AG04449 (cell line): ENCODE data around the gene CMIP.

Experiments
- CTCF ChIA-PET: fragments of 350-600 bp; formaldehyde crosslinking; extraction: SDS; loops from one replicate; lab custom pipeline; 2021; ENCODE audit warnings: antibody characterized with exemption; lab: Yijun Ruan, JAX
- POLR2A ChIA-PET: fragments of 400-600, 350-600 bp; formaldehyde crosslinking; extraction: SDS; loops from one replicate; lab custom pipeline; 2020; ENCODE audit warnings: antibody characterized with exemption, inconsistent platforms; lab: Yijun Ruan, JAX
- DNase-seq: peaks from one replicate; pipeline ENCODE4 v3.0.0-alpha.2; 2010; ENCODE audit warnings: low read depth, low spot score
- H3K4me3 ChIP-seq: 2 replicates; pipeline ENCODE4 v1.5.1; 2011; ENCODE audit warnings: low read depth, mild to moderate bottlenecking, control low read depth, low read length
- TF ChIP-seq, protein P1 (sequence below): IDR thresholded peaks from one replicate; pipeline ENCODE4 v1.5.1; 2011; ENCODE audit warnings: mild to moderate bottlenecking, moderate library complexity, low read length, control low read depth, inconsistent platforms; ENCODE audit not compliant: insufficient read depth; ENCODE audit errors: missing control alignments

The CMIP gene

DNA sequence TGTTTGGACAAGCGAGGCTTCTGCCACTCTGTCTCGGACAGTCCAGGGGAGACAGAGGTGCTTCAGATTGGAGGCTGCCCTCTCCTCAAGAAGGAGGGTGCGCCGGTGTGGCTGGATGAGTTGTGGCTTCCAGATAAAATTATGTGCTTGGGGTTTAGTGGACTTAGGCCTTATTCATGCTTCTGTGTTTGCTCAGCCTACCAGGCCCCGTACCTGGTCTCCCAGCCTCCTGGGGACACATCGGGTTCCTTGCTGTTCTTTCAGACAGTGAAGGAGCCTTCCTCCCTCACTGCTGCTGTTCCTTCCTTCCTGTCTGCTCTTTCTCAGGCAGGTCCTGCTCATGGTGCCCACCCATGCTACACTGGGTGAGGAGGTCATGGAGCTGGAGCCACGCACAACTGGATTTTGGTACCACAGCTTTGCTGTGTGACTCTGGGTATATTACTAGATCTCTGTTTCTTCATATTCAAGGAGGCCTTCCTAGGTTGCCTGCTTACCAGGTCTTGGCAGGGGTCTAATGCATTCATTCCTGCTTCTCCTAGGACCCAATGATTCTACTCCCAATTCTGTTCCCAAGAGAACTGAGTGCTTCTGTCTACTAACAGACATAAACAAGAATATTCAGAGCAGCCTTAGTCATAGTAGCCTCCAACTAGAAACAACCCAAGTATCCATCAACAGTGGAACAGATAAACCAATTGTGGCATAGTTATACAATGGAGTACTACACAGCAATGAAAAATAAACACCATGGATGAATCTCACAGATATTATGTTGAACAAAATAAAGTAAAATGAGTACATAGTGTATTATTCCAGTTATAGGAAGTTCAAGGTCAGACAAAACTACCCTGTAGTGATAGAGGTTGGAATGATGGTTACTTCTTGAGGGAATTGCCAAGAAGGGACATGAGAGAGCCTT lies 121.7 kb downstream of the CMIP start:
- H3K4me3 ChIP-seq, result no peak overlapping the region
- TF ChIP-seq, protein P1, sequence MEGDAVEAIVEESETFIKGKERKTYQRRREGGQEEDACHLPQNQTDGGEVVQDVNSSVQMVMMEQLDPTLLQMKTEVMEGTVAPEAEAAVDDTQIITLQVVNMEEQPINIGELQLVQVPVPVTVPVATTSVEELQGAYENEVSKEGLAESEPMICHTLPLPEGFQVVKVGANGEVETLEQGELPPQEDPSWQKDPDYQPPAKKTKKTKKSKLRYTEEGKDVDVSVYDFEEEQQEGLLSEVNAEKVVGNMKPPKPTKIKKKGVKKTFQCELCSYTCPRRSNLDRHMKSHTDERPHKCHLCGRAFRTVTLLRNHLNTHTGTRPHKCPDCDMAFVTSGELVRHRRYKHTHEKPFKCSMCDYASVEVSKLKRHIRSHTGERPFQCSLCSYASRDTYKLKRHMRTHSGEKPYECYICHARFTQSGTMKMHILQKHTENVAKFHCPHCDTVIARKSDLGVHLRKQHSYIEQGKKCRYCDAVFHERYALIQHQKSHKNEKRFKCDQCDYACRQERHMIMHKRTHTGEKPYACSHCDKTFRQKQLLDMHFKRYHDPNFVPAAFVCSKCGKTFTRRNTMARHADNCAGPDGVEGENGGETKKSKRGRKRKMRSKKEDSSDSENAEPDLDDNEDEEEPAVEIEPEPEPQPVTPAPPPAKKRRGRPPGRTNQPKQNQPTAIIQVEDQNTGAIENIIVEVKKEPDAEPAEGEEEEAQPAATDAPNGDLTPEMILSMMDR, result no peak
- ChIA-PET POLR2A (no interaction called here), CTCF (no interaction called here)
- DNase-seq, result no peak

DNA sequence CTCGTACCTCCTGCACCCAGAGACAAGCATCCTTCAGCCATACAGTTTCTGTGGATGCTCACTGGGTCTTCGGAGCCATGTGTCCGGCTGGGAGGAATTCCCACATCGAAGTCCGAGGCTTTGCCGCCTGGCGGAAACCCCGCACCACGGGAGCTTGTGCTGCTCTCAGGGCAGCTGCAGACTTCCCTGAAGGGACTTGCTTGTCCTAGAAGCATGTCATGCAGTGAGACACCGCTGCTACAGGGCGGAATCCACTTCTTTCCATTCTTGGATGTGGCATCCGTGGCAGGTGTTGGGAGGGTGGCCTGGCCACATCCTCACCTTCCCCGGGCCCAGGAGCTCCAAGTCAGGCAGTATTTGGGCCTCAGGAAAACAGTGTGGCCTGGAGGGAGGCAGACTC lies 122.5 kb downstream of the CMIP start:
- ChIA-PET POLR2A (no interaction called here), CTCF (no interaction called here)
- DNase-seq, result no peak
- no peak overlapping the region for H3K4me3 ChIP-seq
- TF ChIP-seq, protein P1, result no peak

DNA sequence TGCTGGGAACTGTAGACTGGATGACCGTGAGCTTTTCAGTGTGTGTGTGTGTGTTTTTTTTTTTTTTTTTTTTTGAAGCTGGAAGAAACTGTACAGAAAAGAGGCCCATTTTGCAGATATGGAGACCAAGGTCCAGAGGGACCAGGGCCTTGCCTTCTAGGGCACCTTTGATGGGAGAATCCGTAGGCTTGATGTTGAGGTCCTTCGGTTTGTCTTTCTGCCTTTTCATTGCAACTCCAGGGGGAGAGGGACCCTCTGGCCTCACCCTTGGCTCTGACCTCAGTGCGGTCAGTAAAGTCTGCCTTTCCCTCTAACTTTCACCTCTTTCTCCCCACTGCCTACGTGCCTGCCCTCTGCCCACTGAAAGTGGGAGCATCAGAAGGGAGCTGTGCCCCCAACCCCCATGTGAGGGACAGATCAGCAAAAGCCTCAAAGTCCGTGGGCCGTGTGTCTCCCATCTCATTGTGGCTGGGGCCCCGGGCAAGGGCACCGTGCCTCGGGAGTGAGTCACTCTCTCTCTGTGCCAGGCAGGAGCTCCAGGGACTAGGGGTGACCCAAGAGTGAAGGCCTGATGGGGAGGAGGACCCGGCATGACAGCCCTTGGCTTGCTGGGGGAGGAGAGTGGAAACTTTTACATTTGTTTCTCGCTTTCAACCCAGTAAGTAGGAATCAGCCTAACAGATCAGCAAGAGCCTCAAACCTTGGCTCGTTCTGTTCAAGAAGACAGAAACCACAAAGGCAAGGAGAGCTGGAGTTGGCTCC lies 123.6 kb downstream of the CMIP start:
- H3K4me3 ChIP-seq, result no peak overlapping the region
- ChIA-PET POLR2A (no interaction called here), CTCF (no interaction called here)
- TF ChIP-seq, protein P1, result no peak
- DNase-seq, result no peak

DNA sequence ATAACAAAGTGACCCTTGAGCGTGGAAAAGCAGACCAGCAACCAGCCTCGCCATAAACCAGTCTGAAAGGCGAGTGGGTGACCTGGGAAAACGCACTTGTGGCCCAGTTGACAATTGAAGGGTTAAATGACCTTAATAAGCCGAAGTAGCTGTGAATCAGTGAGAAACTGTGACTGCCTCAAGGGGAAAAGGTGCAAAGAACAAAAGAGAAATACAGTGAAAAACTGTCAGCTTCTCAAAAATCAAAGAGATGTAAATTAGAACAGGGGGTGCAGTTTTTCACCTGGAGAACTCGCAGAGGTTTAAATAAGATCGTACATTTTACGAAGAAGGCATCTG lies 124.1 kb downstream of the CMIP start:
- no peak for DNase-seq
- H3K4me3 ChIP-seq, result no peak overlapping the region
- TF ChIP-seq, protein P1, result no peak
- ChIA-PET POLR2A (no interaction called here), CTCF (no interaction called here)

DNA sequence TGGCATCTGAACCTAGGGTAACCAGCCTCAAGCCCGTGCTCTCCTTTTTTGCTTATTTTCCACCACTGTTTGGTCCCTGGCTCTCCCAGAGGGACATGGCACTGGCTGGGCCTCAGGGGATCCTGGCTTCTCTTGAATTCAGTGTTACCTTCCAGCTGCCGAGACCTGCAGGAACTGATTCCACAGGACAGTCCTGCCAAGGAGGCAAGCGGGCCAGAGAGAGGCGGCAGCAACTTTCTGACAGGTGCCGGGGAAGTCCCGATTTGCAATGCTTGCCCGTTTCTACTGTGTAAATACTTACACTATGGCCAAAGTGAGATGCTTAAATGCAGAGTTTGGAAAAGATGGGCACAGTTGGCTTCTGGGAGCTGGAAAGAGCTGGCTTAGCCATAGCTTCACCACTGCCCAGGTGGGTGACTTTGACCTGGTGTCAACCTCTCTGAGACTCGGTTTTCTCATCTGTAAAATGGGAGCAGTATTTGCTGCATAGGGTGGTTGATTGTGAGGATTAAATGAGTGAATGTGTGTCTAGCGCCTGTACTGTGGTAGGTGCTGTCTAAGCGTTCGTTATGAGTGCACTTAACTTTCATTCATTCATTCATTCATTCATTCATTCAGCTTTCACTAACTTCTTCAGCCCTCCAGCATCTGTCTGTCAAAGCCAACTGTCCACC lies 124.9 kb downstream of the CMIP start:
- ChIA-PET POLR2A (no interaction called here), CTCF (no interaction called here)

More for the DNA sequence above, 124.9 kb downstream of the CMIP start:
- TF ChIP-seq, protein P1, result no peak
- H3K4me3 ChIP-seq, result no peak overlapping the region
- no peak for DNase-seq
